ENCODE results near the gene HTR2B.
"Not testable (repeated sequence)": the region's sequence is repeated elsewhere in the genome, so short reads cannot be mapped to it uniquely, and the experiment has no call there.

HTR2B gene

DNA sequence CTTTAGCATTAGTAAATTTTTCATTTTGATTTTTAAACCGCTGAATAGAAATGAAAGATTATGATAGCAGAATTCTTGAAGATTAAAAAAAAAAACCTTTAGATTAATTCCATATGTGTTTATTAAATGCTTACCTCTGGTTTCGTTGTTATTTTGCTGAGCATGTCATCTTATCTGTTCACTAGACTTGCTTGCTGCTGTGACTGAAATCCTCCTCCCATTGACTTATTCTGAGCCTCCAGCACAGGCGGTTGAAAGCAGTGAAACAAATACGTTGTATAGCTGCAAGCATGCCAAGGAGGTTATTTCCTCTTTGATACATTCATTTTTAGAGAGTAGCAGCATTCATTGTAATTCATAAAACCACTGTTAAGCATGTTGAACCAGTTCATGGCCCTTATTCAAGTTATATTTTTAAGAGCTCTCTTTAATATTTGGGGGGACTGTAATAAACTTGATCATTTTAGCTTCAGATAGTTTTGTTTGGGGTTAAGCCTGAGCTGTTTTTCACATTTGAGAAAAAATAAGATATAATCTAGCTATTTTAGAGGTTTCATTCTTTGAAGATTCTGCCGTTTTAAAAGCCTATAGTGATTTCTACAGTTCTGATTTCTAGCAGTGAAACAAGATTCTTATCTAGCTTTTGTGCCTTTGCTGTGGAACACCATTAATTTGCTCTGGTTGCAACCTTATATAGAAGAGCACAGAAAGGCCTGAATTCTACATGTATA lies at the start of gene HTR2B:
Gene HTR2B, minus strand, starts transcription at position 205 of the 731 bp plus-strand sequence. CDS start 1,278 bp downstream, outside the sequence.
- DNase-seq (ENCODE audit: low read depth, low spot score), result peak; percentile 38

DNA sequence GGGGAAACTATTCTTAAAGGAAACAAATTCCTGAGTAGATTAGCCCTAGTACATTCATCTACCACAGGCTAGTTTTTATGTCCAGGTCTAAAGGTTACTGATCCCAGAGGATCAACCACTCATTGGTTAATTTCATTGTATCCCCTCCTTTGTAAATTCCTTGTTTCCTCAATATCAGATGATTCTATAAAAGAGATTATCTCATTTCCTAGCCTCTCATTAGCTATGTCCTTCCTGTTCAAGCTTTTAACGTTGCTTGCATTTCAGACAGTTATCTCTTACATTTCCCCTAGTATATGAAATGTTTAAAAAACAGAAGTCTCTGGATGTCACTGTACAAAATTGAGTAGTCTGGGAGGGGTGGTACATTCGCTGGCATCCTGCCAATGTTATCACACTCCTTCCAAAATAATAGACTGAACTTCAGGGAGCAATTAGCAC lies 49.4 kb upstream of the HTR2B start:
- no peak for DNase-seq (ENCODE audit: low read depth, low spot score)

GRCh38 chr2:231172025-231172424 lies 47.2 kb upstream of the HTR2B start:
- DNase-seq (ENCODE audit: low read depth, low spot score), result no peak

GRCh38 chr2:231170055-231170454 lies 45.2 kb upstream of the HTR2B start:
- DNase-seq (ENCODE audit: low read depth, low spot score), result no peak

DNA sequence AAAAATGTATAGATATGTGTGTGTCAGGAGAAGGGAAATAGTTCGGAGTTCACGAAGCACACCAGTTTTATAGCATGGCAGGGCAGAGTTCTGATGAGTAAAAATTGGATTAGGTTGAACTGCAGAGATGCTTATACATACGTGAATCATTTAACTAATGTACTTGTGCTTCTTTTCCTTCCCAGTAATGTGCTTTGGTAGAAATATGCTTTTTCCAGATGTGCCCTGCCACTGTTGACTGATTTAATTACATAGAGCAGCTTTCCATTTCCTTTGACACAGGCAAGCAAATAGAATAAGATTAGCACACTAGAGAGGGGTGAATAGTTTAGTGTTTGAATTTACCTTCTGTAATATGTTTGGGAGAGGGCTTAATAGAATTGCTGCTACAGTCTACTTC lies 44.6 kb upstream of the HTR2B start:
- DNase-seq (ENCODE audit: low read depth, low spot score), result no peak

DNA sequence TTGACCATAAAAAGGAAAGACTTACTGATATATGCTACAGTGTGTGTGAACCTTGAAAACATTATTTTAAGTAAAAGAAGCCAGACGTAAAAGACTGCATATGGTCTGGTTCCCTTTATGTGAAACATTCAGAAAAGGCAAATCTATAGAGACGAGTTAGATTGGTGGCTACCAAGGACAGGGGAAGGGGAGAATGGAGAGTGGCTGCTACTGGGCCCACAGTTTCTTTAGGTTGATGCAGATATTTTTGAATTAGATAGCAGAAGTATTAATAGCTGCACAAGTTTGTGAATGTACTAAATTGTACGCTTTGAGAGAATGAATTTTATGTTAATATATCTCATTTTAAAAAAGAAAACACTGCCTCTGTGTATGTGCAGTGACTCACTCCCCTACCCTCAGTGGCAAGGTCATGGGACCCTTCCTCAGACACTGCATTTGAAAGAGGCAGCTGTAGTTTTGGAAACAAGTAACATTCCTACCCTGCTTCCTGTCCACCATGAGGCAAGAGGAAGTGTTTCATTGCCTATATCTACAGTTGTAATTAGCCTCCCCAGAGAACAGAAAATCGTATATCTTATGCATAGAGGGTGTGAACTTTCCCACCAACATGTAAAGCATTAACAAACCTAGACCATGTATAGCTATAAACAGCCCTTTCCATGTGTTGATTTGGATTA lies 43.8 kb upstream of the HTR2B start:
- DNase-seq (ENCODE audit: low read depth, low spot score), result no peak

DNA sequence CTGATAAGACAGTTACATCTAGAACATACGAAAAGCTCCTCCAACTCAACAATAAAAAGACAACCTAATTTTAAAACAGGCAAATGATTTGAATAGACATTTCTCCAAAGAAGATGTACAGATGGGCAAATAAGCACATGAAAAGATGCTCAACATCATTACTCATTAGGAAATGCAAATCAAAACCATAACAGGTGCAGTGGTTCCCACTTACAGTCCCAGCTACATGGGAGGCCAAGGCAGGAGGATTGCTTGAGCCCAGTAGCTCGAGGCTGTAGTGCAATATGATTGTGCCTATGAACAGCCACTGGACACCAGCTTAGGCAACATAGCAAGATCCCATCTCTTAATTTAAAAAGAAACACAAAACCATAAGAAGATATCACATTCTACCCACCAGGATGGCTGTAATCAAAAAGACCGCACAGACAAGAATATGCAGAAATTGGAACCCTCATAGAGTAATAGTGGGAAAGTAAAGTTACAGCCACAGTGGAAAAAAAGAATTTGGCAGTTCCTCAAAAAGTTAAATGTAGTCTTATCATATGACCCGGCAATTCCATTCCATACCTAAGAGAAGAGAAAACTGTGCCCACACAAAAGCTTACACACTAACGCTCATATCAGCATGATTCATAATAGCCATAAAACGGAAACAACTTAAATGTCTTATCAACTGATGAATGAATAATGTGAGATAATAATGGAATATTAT lies 43.1 kb upstream of the HTR2B start:
- DNase-seq (ENCODE audit: low read depth, low spot score), result no peak

DNA sequence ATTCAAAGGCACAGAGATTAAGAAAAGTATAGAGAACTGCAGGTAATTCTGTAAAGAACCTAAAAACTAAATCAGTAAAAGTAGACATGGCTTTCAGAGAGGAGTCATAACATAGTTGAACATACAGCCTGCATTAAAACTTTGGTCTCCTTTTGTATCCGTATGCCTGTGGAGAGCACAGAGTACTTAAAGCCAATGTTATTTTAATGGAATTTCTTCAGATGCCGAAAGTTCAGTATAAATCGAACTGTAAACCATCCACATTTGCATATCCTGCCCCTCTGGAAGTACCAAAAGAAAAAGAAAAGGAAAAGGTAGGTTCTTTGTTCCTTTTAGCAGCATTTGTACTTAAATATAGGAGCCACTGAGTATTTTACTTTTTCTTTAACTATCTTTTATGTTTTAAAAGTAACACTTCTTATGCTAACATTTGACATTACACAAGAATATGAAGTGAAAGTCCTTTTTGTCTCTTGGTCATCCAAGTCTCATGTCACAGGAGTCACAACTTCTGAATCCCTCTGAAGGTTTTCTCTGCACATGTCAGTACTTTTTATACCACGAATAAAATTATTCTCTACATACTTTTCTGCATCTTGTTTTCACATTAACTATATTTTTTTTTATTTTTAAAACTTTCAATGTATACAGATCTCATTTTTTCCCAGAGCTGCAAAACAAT lies 38.7 kb upstream of the HTR2B start:
- DNase-seq (ENCODE audit: low read depth, low spot score), result no peak

DNA sequence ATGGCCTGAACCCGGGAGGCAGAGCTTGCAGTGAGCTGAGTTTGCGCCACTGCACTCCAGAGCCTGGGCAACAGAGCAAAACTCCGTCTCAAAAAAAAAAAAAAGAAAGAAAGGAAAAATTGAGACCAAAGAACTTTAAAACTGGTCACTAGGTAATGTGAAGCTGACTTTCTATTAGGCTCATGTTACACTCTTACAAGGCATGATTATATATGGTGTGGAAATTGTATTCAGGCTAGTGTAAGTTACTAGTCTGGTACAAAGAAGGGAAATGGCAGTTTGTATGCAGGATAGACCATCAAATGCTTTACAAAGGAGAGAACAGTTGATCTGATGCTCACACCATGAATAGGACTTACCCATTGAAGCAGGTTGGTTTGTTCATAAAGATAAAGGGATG lies 38.2 kb upstream of the HTR2B start:
- DNase-seq (ENCODE audit: low read depth, low spot score), result no peak

GRCh38 chr2:231161877-231162329 lies 37.1 kb upstream of the HTR2B start:
- peak; percentile 91 for DNase-seq (ENCODE audit: low read depth, low spot score)

DNA sequence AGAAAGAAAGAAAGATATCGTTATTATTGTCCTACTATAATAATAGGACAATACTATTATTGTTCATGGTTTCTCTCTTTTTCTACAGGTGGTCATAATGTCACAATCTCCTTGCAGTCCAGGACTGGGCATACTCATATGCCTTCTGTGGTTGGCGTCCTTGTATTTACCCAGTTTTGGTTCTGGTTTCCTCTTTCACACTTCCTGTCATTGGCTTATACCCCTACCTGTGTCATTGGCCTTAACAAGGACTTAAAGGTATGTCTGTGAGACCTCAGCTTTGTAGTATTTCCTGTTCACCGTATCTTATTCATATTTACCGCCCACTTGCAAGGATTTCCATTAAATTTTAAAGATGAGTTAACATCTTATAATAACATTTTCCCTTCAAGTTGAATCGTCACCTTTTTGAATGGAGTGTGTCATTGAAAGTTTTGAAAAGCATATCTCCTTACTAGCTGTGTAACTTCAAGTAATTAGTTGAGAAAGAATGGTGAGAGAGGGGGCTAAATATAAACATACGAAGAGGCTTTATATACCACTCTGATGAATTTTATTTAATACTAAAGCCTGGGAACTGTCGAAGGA lies 36.5 kb upstream of the HTR2B start:
- no peak for DNase-seq (ENCODE audit: low read depth, low spot score)

DNA sequence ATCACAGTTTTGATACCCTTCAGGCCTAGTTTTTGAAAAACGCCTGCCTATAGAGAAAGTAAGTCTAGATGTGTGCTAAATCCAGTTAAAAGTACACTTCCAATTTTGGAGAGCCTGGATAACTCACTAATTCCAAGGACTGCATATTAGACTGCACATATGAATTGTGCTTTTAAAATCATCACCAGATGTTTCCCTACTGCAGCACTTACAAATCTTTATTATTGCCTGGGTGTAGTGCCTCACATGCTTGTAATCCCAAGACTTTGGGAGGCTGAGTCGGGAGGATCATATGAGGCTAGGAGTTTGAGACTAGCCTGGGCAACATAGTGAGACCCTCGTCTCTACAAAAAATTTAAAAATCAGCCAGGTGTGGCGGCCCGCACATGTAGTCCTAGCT lies 35.9 kb upstream of the HTR2B start:
- DNase-seq (ENCODE audit: low read depth, low spot score), result no peak

- no peak for DNase-seq (ENCODE audit: low read depth, low spot score)
These were observed 34.5 kb upstream of the HTR2B start for GRCh38 chr2:231159306-231159705.

GRCh38 chr2:231152800-231153557 lies 28.1 kb upstream of the HTR2B start:
- DNase-seq (ENCODE audit: low read depth, low spot score), result no peak

DNA sequence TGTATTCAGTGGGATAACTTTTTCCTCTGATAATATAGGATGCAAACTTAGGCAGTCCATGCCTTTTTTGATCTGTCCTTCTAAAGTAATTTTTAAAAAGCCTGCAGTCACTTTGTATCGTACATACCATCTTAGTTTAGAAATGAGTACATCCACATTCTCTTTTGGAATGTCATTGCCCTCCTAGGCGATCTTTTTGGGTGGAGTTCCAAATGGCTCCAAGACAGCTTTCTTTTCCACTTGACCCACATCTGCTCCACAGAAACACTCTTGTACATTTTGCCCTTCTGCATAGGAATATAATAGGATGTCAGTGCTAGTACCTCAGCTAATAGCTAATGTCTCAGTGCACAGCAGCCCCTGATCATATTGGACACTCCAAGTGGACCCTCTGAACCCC lies 21.8 kb upstream of the HTR2B start:
- DNase-seq (ENCODE audit: low read depth, low spot score), result no peak

DNA sequence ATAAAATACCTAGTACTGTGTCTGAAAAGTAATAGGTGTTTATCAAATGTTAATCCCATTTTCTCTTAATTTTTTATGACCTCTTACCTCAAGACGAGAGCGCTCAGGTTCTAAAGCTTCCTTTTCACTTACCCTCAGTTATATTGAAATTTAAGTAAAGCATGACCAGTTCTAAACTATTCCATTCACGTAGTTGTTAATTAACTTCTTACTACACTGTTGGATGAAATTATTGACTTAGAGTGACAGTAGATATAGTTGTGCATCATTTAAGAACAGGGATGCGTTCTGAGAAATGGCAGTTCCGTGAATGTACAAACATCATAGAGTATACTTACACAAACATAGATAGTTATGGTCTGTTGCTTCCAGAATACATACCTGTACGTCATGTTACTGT lies 20.1 kb upstream of the HTR2B start:
- DNase-seq (ENCODE audit: low read depth, low spot score), result no peak

DNA sequence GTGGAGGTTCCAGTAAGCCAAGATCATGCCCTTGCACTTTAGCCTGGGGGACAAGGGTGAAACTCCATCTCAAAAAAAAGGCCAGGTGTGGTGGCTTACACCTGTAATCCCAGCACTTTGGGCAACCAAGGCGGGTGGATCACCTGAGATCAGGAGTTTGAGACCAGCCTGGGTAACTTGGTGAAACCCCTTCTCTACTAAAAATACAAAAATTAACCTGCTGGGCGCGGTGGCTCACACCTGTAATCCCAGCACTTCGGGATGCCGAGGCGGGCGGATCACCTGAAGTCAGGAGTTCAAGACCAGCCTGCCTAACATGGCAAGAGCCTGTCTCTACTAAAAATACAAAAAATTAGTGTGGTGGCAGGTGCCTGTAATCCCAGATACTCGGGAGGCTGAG lies 16.0 kb upstream of the HTR2B start:
- DNase-seq (ENCODE audit: low read depth, low spot score), result not testable (repeated sequence)

DNA sequence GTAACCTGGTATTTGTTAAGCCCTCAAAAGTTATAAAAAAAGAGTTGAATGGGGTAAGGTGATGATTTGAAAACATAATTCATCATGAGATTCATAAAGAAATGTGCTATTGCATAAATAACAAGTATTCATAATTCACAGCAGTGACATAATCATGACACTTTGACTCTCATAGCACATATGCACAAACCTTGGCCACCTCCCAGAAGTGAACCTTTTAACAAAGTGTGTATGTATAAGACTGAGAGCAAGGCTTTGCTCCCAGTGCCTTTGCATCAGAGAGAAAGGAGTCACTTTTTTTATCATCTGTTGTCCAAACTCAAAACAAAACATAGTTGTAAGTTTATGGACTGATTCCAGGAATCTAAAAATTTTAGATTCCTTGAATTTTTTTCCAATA lies 15.0 kb upstream of the HTR2B start:
- DNase-seq (ENCODE audit: low read depth, low spot score), result no peak

DNA sequence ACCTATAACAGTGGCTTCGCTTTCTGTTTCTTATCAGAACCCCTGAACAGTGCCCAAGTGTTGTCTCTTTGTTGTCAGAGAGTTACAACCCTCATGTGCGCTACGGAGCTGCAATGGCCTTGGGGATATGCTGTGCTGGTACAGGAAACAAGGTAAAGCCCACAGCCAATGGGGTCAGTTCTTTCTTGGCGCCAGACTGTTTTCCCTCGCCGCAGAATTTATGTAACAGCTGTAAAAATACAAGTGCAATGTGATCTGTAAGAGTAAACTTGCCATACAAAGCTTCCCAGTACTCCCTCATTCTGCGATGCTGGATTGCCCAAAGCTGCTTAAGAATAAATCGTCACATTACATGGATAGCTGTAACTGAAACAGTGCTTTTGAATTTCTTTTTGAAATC lies 13.9 kb upstream of the HTR2B start:
- peak; percentile 86 for DNase-seq (ENCODE audit: low read depth, low spot score)

DNA sequence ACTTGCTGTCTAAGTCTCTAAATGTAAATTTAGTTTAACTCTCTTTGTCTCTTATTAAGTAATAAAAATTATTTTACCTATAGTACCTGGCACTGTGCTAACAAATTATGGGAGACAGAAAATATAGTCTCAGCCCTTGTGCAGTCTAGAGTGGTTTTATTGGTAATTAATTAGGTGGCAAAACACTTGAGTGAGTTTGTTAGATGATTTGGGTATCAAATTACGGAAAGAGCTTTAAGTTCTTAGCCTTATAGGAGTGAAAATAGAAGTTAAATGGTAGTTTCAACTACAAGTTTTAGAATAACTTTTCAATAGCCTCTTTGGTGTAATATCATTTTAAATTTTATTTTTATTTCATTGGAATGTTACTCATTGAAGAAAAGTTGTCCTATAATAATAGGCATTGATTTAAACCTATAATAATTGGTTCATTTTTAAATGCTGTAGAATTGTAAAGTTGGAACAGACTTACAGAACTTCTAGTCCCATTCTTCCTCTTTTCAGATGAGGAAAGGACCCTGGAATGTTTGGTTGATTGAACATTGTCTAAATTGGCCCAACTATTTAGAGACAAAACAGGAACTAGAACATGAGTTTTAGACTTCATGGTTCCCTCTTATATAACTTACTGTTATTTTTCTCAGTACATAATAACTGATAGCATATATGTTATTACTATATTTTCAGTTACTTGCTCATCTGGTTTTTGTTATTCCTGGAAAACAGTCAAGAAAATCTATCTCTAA lies 10.2 kb upstream of the HTR2B start:
- no peak for DNase-seq (ENCODE audit: low read depth, low spot score)
